GM12878 (cell line): ENCODE data around the gene NFASC. TPM values are rescaled to one million over a fixed set of nuclear protein-coding genes. Genes with fewer than 3 reads are reported as not detected.

ENCODE experiments used
- ATAC-seq: fragments of 200-7000 bp; cut with Tn5 transposase; 3 replicates; pipeline ENCODE4 v1.9.1; 2020; ENCODE audit warnings: mild to moderate bottlenecking, moderate library complexity
- BruUV-seq: library from RNA; stranded (reverse); fragments of 400-500 nt; replicated peaks from 2 replicates; lab custom pipeline; 2021; lab: Mats Ljungman, UMichigan
- CTCF ChIA-PET: fragments of 300-600 bp; sonication (Branson Sonifier 250); formaldehyde crosslinking; extraction: SDS; loops from one replicate; lab custom pipeline; 2021; ENCODE audit warnings: inconsistent platforms; lab: Yijun Ruan, JAX
- POLR2A ChIA-PET: fragments of 350-600 bp; formaldehyde crosslinking; extraction: SDS; loops from one replicate; lab custom pipeline; 2021; ENCODE audit warnings: inconsistent platforms; lab: Charles Lee
- RAD21 ChIA-PET: fragments of 300-600 bp; sonication (Branson Sonifier 250); formaldehyde crosslinking; loops from one replicate; lab custom pipeline; 2023; ENCODE audit warnings: antibody characterized with exemption; ENCODE audit not compliant: unreplicated experiment; lab: Charles Lee
- SMC1A ChIA-PET: fragments of 300-600 bp; sonication (Branson Sonifier 250); formaldehyde crosslinking; loops from one replicate; lab custom pipeline; 2023; ENCODE audit not compliant: unreplicated experiment, uncharacterized antibody; lab: Charles Lee
- DNase-seq: peaks from one replicate; pipeline ENCODE4 v3.0.0-alpha.2; 2011; ENCODE audit warnings: low read depth, low spot score
- FAIRE-seq: peaks from 3 replicates; lab custom pipeline; 2011; peaks lifted over from hg19 to GRCh38; lab: Jason Lieb, UNC
- H2AFZ ChIP-seq: 2 replicates; pipeline ENCODE4 v1.6.0; 2011; ENCODE audit warnings: low read depth, low read length, control low read depth; ENCODE audit not compliant: control insufficient read depth
- H3K27ac ChIP-seq: 2 replicates; pipeline ENCODE4 v1.5.1; 2011; ENCODE audit warnings: control low read depth; ENCODE audit not compliant: control insufficient read depth, insufficient read depth
- H3K27me3 ChIP-seq, 2 experiments: replicated peaks in 1 of 2; 2 replicates each; pipeline versions ENCODE4 v1.6.0 to v1.6.1; 2011; ENCODE audit warnings: low read length in 1 of 2; ENCODE audit not compliant: control insufficient read depth in 2 of 2, insufficient read depth in 2 of 2
- H3K36me3 ChIP-seq, 2 experiments: 2 replicates each; pipeline ENCODE4 v1.5.1; 2011; ENCODE audit warnings: low read length in 1 of 2; ENCODE audit not compliant: control insufficient read depth in 2 of 2, insufficient read depth in 2 of 2
- H3K4me1 ChIP-seq: 2 replicates; pipeline ENCODE4 v1.6.1; 2011; ENCODE audit warnings: mild to moderate bottlenecking, low read length, moderate library complexity, mixed read lengths; ENCODE audit not compliant: control insufficient read depth, insufficient read depth
- H3K4me2 ChIP-seq: 2 replicates; pipeline ENCODE4 v1.6.0; 2011; ENCODE audit warnings: control low read depth; ENCODE audit not compliant: control insufficient read depth, insufficient read depth
- H3K4me3 ChIP-seq: fragments of 200-600 bp; sonication (generic); 2 replicates; pipeline ENCODE4 v1.5.1; 2016
- H3K79me2 ChIP-seq: 2 replicates; pipeline ENCODE4 v1.6.0; 2011; ENCODE audit warnings: low read length; ENCODE audit not compliant: control insufficient read depth, insufficient read depth
- H3K9ac ChIP-seq: 2 replicates; pipeline ENCODE4 v1.8.0; 2011; ENCODE audit warnings: low read length, control low read depth, mixed read lengths; ENCODE audit not compliant: control insufficient read depth, insufficient read depth
- H3K9me3 ChIP-seq: replicated peaks from 3 replicates; pipeline ENCODE4 v1.5.1; 2011; ENCODE audit warnings: mild to moderate bottlenecking, low read length; ENCODE audit not compliant: control insufficient read depth, insufficient read depth
- H4K20me1 ChIP-seq: 2 replicates; pipeline ENCODE4 v1.6.0; 2011; ENCODE audit not compliant: control insufficient read depth, insufficient read depth
- BACH1 ChIP-seq: fragments of 450-650 bp; IDR thresholded peaks from 2 replicates; pipeline ENCODE4 v1.6.1; 2017; ENCODE audit warnings: mild to moderate bottlenecking, borderline replicate concordance
- CEBPZ ChIP-seq: fragments of 150-350 bp; IDR thresholded peaks from 2 replicates; pipeline ENCODE4 v1.6.1; 2016; ENCODE audit warnings: low read depth, low read length
- EP300 ChIP-seq, 2 experiments: fragments of 150-350 bp in 1 of 2; IDR thresholded peaks; 2 replicates each; pipeline ENCODE4 v1.6.1; 2011 to 2012; ENCODE audit warnings: low read depth in 2 of 2, low read length in 2 of 2, borderline replicate concordance in 1 of 2, improper control_type of control experiment in 1 of 2, inconsistent platforms in 1 of 2; ENCODE audit not compliant: control insufficient read depth in 1 of 2
- FOS ChIP-seq: IDR thresholded peaks from 3 replicates; pipeline ENCODE4 v1.6.1; 2011; ENCODE audit warnings: borderline replicate concordance; ENCODE audit not compliant: insufficient read length; ENCODE audit errors: extremely low read depth
- MLLT1 ChIP-seq: fragments of 450-650 bp; IDR thresholded peaks from 2 replicates; pipeline ENCODE4 v1.6.1; 2016; ENCODE audit warnings: mild to moderate bottlenecking
- MTA2 ChIP-seq: fragments of 450-650 bp; IDR thresholded peaks from 2 replicates; pipeline ENCODE4 v1.6.1; 2016; ENCODE audit warnings: low read depth, mild to moderate bottlenecking, moderate library complexity
- PBX3 ChIP-seq: IDR thresholded peaks from 2 replicates; pipeline ENCODE4 v1.6.1; 2011; ENCODE audit warnings: mild to moderate bottlenecking, low read depth, low read length, moderate library complexity; ENCODE audit not compliant: insufficient replicate concordance
- PKNOX1 ChIP-seq: fragments of 450-650 bp; IDR thresholded peaks from 2 replicates; pipeline ENCODE4 v1.6.1; 2016; ENCODE audit warnings: mild to moderate bottlenecking
- POLR2A ChIP-seq: IDR thresholded peaks from 2 replicates; pipeline ENCODE4 v1.6.1; 2011; ENCODE audit warnings: low read depth, mild to moderate bottlenecking, low read length
- POU2F2 ChIP-seq: IDR thresholded peaks from 3 replicates; pipeline ENCODE4 v1.6.1; 2011; ENCODE audit warnings: low read depth, mild to moderate bottlenecking, low read length, borderline replicate concordance
- RAD21 ChIP-seq: IDR thresholded peaks from 2 replicates; pipeline ENCODE4 v1.6.1; 2011; ENCODE audit warnings: mild to moderate bottlenecking, low read depth, low read length, moderate library complexity; ENCODE audit not compliant: insufficient read depth
- TAF1 ChIP-seq: IDR thresholded peaks from 2 replicates; pipeline ENCODE4 v1.6.1; 2011; ENCODE audit warnings: mild to moderate bottlenecking, low read depth, low read length, borderline replicate concordance
- TCF7 ChIP-seq: IDR thresholded peaks from 2 replicates; pipeline ENCODE4 v1.6.1; 2014; ENCODE audit warnings: antibody characterized with exemption, borderline replicate concordance
- ZNF622 ChIP-seq: fragments of 450-650 bp; IDR thresholded peaks from 2 replicates; pipeline ENCODE4 v1.6.1; 2017; ENCODE audit warnings: mild to moderate bottlenecking, inconsistent platforms
- WGBS: methylation state at CpG from one replicate; pipeline ENCODE4 v1.1.6; 2016; ENCODE audit warnings: low lambda C conversion rate; ENCODE audit not compliant: insufficient replicate concordance, insufficient coverage; ENCODE audit errors: missing lambda C conversion rate; 5-methylcytosine and 5-hydroxymethylcytosine counted together
- in situ Hi-C: fragments of 300-500 bp; cut with MboI; formaldehyde crosslinking; loops from 9 replicates; pipeline ENCODE4 v1.14.3; 2018; ENCODE audit warnings: mixed read lengths
- intact Hi-C: fragments of 100-400 bp; cut with micrococcal nuclease; formaldehyde crosslinking; loops from one replicate; pipeline ENCODE4 v1.14.2; 2022; ENCODE audit not compliant: unreplicated experiment
- polyA plus RNA-seq, 11 experiments: library from polyadenylated mRNA; depleted of rRNA in 4 of 11; unstranded in 6 of 11; stranded (reverse) in 5 of 11; fragments of >200 nt; fragmentation: Nextera tagmentation in 4 of 11; fragmentation: Illumina TruSeq in 1 of 11; extraction: Ambion mirVana in 4 of 11; extraction: Trizol in 1 of 11; gene quantifications; 1 replicate in 1 of 11; 2 replicates in 10 of 11; pipeline versions ENCODE4 v1.2.1 to v1.2.3, GENCODE V29; 2011 to 2016; ENCODE audit warnings: inconsistent platforms in 2 of 11, missing spikeins in 2 of 11, low read depth in 1 of 11
- total RNA-seq, 4 experiments: library from RNA; depleted of rRNA in 3 of 4; stranded (reverse); fragments of >200 nt in 3 of 4; fragmentation: Illumina TruSeq in 1 of 4; extraction: Trizol in 1 of 4; gene quantifications; 2 replicates each; pipeline versions ENCODE4 v1.2.1 to v1.2.3, GENCODE V29; 2013 to 2021

Gene NFASC
- total and polyA plus RNA-seq, 10 of the 15 experiments (the other 5 are each of a cell fraction or from before 2014, with no cell fraction given) = 0.04 to 0.31 (median 0.12) TPM; not detected in 4

GRCh38 chr1:204971517-204972336 is 101.1 kb downstream of the NFASC start (continued):
- no peak for TF ChIP-seq PBX3
- no peak for TF ChIP-seq POLR2A

- Histone ChIP-seq H3K4me2 (no peak overlapping the region), H3K9ac (no peak overlapping the region), H2AFZ (no peak overlapping the region), H3K4me1 (peaks cover 5% of the 10 kb centered on the region), H4K20me1 (no peaks in the 10 kb centered on the region), H3K27ac (no peak overlapping the region), H3K36me3 (no peaks in the 10 kb centered on the region), H3K4me3 (no peak overlapping the region), H3K79me2 (no peaks in the 10 kb centered on the region), H3K27me3 (peaks cover 1 to 5% of the 10 kb centered on the region in 2 experiments; a peak in 2 of 4 replicates), H3K9me3 (no peaks in the 10 kb centered on the region)
- no TSS peak for BruUV-seq
- CTCF ChIA-PET = interaction anchor here (1.5 to 6.9 kb wide), 4 partner anchors 34 to 110 kb away, joined by 4 to 119 read pairs (median 6); no protein-coding TSS in a partner anchor
- 0% methylated on average over 1 of the region's 1 CpG for WGBS
- POLR2A ChIA-PET = no interaction called here
- SMC1A ChIA-PET = interaction anchor here (1.3 kb wide), 1 partner anchor 89 kb away, joined by 6 read pairs; no protein-coding TSS in a partner anchor
- FAIRE-seq = no peak
- RAD21 ChIA-PET = interaction anchor here (0.6 to 2.0 kb wide), 2 partner anchors 89 to 257 kb away, joined by 3 to 7 read pairs; no protein-coding TSS in a partner anchor
- in situ Hi-C loops (no loop called here), intact Hi-C loops (loop anchor here (10.0 kb wide), 1 partner anchor 362 kb away; no protein-coding TSS in a partner anchor)
- no peak for DNase-seq
- no peak for ATAC-seq
- TF ChIP-seq EP300 (IDR thresholded peaks at IDR 0.05; ENCODE audit: borderline replicate concordance in 1 of 2, control insufficient read depth in 1 of 2, low read depth in 2 of 2, low read length in 2 of 2) = no peak
- no peak for TF ChIP-seq TAF1
- TF ChIP-seq MLLT1 = no peak
- no peak for TF ChIP-seq CEBPZ
- no peak for TF ChIP-seq BACH1
- TF ChIP-seq ZNF622 = no peak
- no peak for TF ChIP-seq MTA2
- TF ChIP-seq RAD21 = no peak
- no peak for TF ChIP-seq PKNOX1
- no peak for TF ChIP-seq FOS
- TF ChIP-seq POU2F2 = no peak
- no peak for TF ChIP-seq TCF7
Measured at GRCh38 chr1:204972426-204972825, 101.8 kb downstream of the NFASC start.
